Neural progenitor cell (in vitro differentiated cells): ENCODE data around the gene EPHA1.

Experiments
- EZH2 ChIP-seq: fragments of 200-600 bp; sonication (generic); IDR thresholded peaks from 2 replicates; pipeline ENCODE4 v1.6.1; 2017; ENCODE audit warnings: antibody characterized with exemption, mild to moderate bottlenecking, moderate library complexity
- TF ChIP-seq, protein P1 (sequence below): fragments of 200-600 bp; sonication (generic); IDR thresholded peaks from 2 replicates; pipeline ENCODE4 v1.5.1; 2017; ENCODE audit warnings: antibody characterized with exemption, mild to moderate bottlenecking

DNA sequence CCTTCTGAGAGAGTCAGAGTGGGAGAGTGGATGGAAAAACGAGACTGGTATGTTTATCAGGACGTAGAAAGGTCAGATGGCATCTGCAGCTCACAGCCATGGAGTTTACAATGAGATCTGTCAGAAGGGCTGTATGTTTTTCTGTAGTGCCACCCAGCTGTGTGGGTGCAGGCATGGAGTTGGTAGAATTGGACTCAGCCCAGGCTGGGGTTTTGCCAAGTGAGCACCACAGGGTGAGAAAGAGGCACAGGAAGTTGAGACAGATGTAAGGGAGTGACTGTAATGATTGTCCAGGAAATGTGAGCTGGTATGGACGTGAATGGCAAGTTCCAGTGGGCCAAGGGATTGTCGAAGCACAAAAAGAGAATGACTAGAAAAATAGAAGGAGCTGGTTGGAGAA is 36.6 kb downstream of the EPHA1 start:
- TF ChIP-seq, protein P1, sequence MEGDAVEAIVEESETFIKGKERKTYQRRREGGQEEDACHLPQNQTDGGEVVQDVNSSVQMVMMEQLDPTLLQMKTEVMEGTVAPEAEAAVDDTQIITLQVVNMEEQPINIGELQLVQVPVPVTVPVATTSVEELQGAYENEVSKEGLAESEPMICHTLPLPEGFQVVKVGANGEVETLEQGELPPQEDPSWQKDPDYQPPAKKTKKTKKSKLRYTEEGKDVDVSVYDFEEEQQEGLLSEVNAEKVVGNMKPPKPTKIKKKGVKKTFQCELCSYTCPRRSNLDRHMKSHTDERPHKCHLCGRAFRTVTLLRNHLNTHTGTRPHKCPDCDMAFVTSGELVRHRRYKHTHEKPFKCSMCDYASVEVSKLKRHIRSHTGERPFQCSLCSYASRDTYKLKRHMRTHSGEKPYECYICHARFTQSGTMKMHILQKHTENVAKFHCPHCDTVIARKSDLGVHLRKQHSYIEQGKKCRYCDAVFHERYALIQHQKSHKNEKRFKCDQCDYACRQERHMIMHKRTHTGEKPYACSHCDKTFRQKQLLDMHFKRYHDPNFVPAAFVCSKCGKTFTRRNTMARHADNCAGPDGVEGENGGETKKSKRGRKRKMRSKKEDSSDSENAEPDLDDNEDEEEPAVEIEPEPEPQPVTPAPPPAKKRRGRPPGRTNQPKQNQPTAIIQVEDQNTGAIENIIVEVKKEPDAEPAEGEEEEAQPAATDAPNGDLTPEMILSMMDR, result no peak
- TF ChIP-seq EZH2, result no peak
